Upper lobe of right lung (tissue), 1 donor: ENCODE measurements around the gene ONECUT3. TPM values are rescaled to one million over a fixed set of nuclear protein-coding genes. Genes with fewer than 3 reads are reported as not detected.

ENCODE experiments used
- ATAC-seq: fragments of 200-7000 bp; cut with Tn5 transposase; one replicate; pipeline ENCODE4 v1.9.1; 2020; ENCODE audit warnings: mild to moderate bottlenecking, moderate library complexity
- DNase-seq: peaks from one replicate; pipeline ENCODE4 v3.0.0-alpha.2; 2020
- H3K27ac ChIP-seq: fragments of 200-600 bp; one replicate; pipeline ENCODE4 v1.8.0; 2022
- H3K27me3 ChIP-seq: fragments of 200-600 bp; one replicate; pipeline ENCODE4 v1.8.0; 2022; ENCODE audit warnings: mild to moderate bottlenecking
- H3K36me3 ChIP-seq: fragments of 200-600 bp; one replicate; pipeline ENCODE4 v1.8.0; 2022
- H3K4me1 ChIP-seq: fragments of 200-600 bp; one replicate; pipeline ENCODE4 v1.8.0; 2022
- H3K4me3 ChIP-seq: fragments of 200-600 bp; one replicate; pipeline ENCODE4 v1.8.0; 2022; ENCODE audit warnings: mild to moderate bottlenecking
- H3K9me3 ChIP-seq: fragments of 200-600 bp; one replicate; pipeline ENCODE4 v1.8.0; 2022
- CTCF ChIP-seq: fragments of 200-600 bp; IDR thresholded peaks from one replicate; pipeline ENCODE4 v1.8.0; 2022; ENCODE audit warnings: antibody characterized with exemption
- intact Hi-C: fragments of 100-400 bp; cut with DNase I; formaldehyde crosslinking; loops from one replicate; pipeline ENCODE4 v1.11.0; 2022
- total RNA-seq: library from RNA; stranded (reverse); fragmentation: NEBNext Ultra II Directional; extraction: Animal tissue kit (Norgen Biotek cat#: 25700); gene quantifications from one replicate; pipeline ENCODE4 v1.2.1, GENCODE V29; 2021
- donor health status: DM: no; HTN: yes; CAD: no; lungs with severe emphysema.

Gene ONECUT3
- total RNA-seq, 1 donor from 2014 or later, result not detected

- TF ChIP-seq CTCF, result no peak
- Histone ChIP-seq H3K27ac (no peak overlapping the region), H3K36me3 (no peaks in the 10 kb centered on the region), H3K27me3 (peaks cover 72% of the 10 kb centered on the region), H3K4me1 (no peaks in the 10 kb centered on the region), H3K9me3 (peaks cover 7% of the 10 kb centered on the region), H3K4me3 (no peak overlapping the region)
- ATAC-seq (no peak), DNase-seq (no peak)
- intact Hi-C loops, result no loop called here
Measured at GRCh38 chr19:1782521-1782920, 29.2 kb downstream of the ONECUT3 start.

GRCh38 chr19:1783354-1783753, 30.0 kb downstream of the ONECUT3 start:
- no peak for ATAC-seq
- no peak overlapping the region for H3K27ac ChIP-seq
- DNase-seq, result no peak
- no peak for TF ChIP-seq CTCF
- no peaks in the 10 kb centered on the region for H3K36me3 ChIP-seq
- H3K27me3 ChIP-seq, result peaks cover 69% of the 10 kb centered on the region
- peaks cover 7% of the 10 kb centered on the region for H3K9me3 ChIP-seq
- no peaks in the 10 kb centered on the region for H3K4me1 ChIP-seq
- H3K4me3 ChIP-seq, result no peak overlapping the region
- intact Hi-C loops, result no loop called here

- H3K36me3 ChIP-seq, result no peaks in the 10 kb centered on the region
- peaks cover 7% of the 10 kb centered on the region for H3K9me3 ChIP-seq
- DNase-seq, result no peak
- no peak for ATAC-seq
- H3K27me3 ChIP-seq, result peaks cover 71% of the 10 kb centered on the region
- no peak overlapping the region for H3K4me3 ChIP-seq
- intact Hi-C loops, result no loop called here
- no peaks in the 10 kb centered on the region for H3K4me1 ChIP-seq
- TF ChIP-seq CTCF, result no peak
- H3K27ac ChIP-seq, result no peak overlapping the region
Measured at GRCh38 chr19:1783874-1784273, 30.6 kb downstream of the ONECUT3 start.

GRCh38 chr19:1785310-1785709, 32.0 kb downstream of the ONECUT3 start:
- ATAC-seq (no peak), DNase-seq (no peak)
- Histone ChIP-seq H3K27ac (no peak overlapping the region), H3K4me3 (no peak overlapping the region), H3K9me3 (peaks cover 7% of the 10 kb centered on the region), H3K36me3 (no peaks in the 10 kb centered on the region), H3K27me3 (peaks cover 62% of the 10 kb centered on the region), H3K4me1 (peaks cover 5% of the 10 kb centered on the region)
- intact Hi-C loops, result no loop called here
- no peak for TF ChIP-seq CTCF

- Histone ChIP-seq H3K36me3 (no peaks in the 10 kb centered on the region), H3K9me3 (peaks cover 6% of the 10 kb centered on the region), H3K27ac (no peak overlapping the region), H3K27me3 (peaks cover 58% of the 10 kb centered on the region), H3K4me1 (peaks cover 5% of the 10 kb centered on the region), H3K4me3 (no peak overlapping the region)
- TF ChIP-seq CTCF, result no peak
- DNase-seq (no peak), ATAC-seq (no peak)
- intact Hi-C loops, result no loop called here
Measured at GRCh38 chr19:1786668-1787067, 33.4 kb downstream of the ONECUT3 start.

DNA sequence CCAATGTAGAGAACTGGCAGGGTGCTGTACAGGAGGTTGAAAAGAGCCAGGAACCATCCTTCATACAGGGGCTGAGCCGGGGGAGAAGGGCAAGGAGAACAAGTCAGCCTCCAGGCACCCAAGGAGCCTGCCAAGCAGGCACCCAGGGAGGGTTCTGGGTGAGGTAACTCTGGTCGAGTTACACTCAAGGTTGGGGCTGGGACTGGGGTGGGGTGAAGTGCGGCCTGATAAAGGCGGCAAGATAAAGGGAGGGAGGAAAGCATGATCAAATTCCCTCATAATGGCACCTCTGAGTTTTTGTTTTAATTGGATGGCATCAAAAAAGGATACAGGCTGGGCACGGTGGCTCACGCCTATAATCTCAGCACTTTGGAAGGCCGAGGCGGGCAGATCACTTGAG, 33.8 kb downstream of the ONECUT3 start:
- ATAC-seq, result no peak
- no peak for DNase-seq
- peaks cover 57% of the 10 kb centered on the region for H3K27me3 ChIP-seq
- no peaks in the 10 kb centered on the region for H3K36me3 ChIP-seq
- intact Hi-C loops, result no loop called here
- TF ChIP-seq CTCF, result no peak
- H3K9me3 ChIP-seq, result peaks cover 2% of the 10 kb centered on the region
- H3K4me1 ChIP-seq, result peaks cover 5% of the 10 kb centered on the region
- H3K27ac ChIP-seq, result no peak overlapping the region
- no peak overlapping the region for H3K4me3 ChIP-seq
